NCI-H146 (cell line): ENCODE data around the gene SLC45A2.
"Not testable (repeated sequence)": the region's sequence is repeated elsewhere in the genome, so short reads cannot be mapped to it uniquely, and the experiment has no call there.

Experiments used
- DNase-seq: peaks from one replicate; lab custom pipeline; 2025; lab: John Stamatoyannopoulos, UW

The SLC45A2 gene

DNA sequence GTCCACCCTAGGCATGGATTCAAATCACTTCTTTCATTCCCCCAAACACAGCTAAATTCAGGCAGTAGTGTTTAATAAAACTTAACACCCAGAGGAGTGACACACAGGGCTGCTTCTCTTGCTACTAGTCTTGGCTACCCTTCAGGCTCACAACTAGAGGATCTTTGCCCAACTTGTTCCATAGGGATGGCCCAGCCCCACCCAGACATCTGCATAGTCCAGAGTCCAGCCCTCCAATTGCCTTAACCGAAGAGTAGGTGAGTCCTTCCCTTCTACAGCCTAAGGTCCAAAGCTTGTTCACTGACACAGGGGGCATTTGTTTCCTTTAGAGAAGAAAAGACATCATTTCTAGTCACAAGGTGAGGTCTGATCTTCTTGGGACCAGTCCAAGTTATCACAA, 63.5 kb downstream of the SLC45A2 start:
- no peak for DNase-seq

DNA sequence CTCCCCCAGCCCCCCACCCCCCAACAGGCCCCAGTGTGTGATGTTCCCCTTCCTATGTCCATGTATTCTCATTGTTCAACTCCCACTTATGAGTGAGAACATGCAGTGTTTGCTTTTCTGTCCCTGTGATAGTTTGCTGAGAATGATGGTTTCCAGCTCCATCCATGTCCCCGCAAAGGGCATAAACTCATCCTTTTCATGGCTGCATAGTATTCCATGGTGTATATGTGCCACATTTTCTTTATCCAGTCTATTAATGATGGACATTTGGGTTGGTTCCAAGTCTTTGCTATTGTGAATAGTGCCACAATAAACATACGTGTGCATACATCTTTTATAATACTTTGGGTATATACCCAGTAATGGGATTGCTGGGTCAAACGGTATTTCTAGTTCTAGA, 69.6 kb downstream of the SLC45A2 start:
- not testable (repeated sequence) for DNase-seq

DNA sequence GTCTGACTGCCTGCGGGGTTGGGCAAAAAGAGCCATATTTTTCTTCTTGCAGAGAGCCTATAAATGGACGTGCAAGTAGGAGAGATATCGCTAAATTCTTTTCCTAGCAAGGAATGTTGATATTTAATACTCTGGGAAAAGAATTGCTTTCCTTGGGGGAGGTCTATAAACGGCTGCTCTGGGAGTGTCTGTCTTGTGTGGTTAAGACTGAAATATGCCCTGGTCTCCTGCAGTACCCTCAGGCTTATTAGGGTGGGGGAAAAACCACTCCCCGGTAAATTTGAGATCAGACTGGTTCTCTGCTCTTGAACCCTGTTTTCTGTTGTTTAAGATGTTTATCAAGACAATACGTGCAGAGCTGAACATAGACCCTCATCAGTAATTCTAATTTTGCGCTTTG, 78.2 kb downstream of the SLC45A2 start:
- not testable (repeated sequence) for DNase-seq

DNA sequence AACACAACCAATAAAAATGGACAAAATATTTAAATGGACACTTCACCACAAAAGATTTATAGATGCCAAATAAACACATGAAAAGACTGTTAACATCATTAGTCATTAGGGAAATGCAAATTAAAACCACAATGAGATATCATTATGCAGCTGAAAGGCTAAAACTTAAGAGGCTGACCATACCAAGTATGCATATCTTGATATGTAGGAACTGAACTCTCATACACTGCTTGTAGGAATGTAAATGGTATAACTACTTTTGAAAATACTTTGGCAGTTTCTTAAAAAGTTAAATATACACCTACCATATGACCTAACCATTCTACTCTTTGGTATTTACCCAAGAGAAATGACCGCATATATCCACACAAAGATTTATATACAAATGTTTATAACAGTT, 79.1 kb downstream of the SLC45A2 start:
- DNase-seq = no peak

DNA sequence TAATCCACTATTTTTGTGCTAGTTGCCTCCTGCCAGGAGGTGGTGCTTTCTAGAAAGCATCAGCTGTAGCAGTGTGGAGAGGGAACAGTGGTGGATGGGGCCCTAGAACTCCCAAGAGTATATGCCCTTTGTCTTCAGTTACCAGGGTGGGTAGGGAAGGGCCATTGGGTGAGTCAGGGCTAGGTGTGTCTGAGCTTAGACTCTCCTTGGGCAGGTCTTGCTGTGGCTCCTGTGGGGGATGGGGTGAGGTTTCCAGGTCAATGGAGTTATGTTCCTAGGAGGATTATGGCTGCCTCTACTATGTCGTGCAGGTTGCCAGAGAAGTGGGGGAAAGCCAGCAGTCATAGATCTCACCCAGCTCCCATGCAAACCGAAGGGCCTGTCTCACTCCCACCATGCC, 81.4 kb downstream of the SLC45A2 start:
- DNase-seq = no peak

DNA sequence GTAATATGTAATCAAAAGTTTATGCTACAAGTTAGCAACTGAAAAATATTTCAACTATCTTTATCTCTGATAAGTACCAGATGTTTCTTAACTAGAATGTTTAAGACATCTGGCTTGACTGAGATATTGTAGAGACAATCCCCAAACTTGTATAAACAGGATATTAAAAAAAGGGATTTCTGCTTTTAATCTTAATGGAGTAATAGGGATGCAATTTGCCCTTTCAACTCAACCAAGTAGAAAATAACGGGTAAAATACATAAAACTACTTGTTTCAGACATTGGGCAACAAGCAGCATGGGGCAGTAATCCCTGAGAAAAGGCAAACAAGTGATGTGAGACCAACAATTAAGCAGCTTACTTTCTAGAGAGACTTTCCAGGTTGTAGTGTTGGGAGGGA, 83.3 kb downstream of the SLC45A2 start:
- no peak for DNase-seq
